ENCODE data around the gene NDNF. TPM values are rescaled to one million over a fixed set of nuclear protein-coding genes. Genes with fewer than 3 reads are reported as not detected.
A peak's percentile ranks its signal among the peaks of the same experiment; 100 is the strongest.

Gene NDNF
- total and polyA plus RNA-seq, 8 donors: 141 to 489 (median 193) TPM

GRCh38 chr4:121064482-121064881, 7.9 kb downstream of the NDNF start:
- DNase-seq (no peak), ATAC-seq (no peak)
- peak overlapping the region; percentile 51 to 69 for H3K27ac ChIP-seq
- no peak overlapping the region for H3K4me3 ChIP-seq
- H3K9me3 ChIP-seq: no peaks in the 10 kb centered on the region
- intact Hi-C loops (cut with DNase I): no loop called here
- H3K27me3 ChIP-seq: peaks cover 0 to 3% of the 10 kb centered on the region in 2 donors
- H3K36me3 ChIP-seq: no peaks in the 10 kb centered on the region
- no peak for TF ChIP-seq CTCF (IDR thresholded peaks at IDR 0.05)
- peaks cover 4 to 45% of the 10 kb centered on the region in 2 donors for H3K4me1 ChIP-seq

- no peaks in the 10 kb centered on the region for H3K9me3 ChIP-seq
- peak overlapping the region in 1 of 2 donors; percentile 8 for H3K4me3 ChIP-seq
- H3K36me3 ChIP-seq: no peaks in the 10 kb centered on the region
- no peak for TF ChIP-seq CTCF (IDR thresholded peaks at IDR 0.05)
- H3K27me3 ChIP-seq: no peaks in the 10 kb centered on the region
- H3K4me1 ChIP-seq: peaks cover 4 to 49% of the 10 kb centered on the region in 2 donors
- intact Hi-C loops (cut with DNase I): no loop called here
- ATAC-seq (no peak), DNase-seq (peak in 1 of 4 donors; percentile 80)
- peak overlapping the region; percentile 63 to 69 for H3K27ac ChIP-seq
Measured at GRCh38 chr4:121062521-121062920, 9.8 kb downstream of the NDNF start.

GRCh38 chr4:121061861-121062260, 10.5 kb downstream of the NDNF start:
- no peak overlapping the region for H3K4me3 ChIP-seq
- DNase-seq: no peak
- H3K36me3 ChIP-seq: no peaks in the 10 kb centered on the region
- TF ChIP-seq CTCF (IDR thresholded peaks at IDR 0.05): no peak
- no peak for ATAC-seq
- H3K4me1 ChIP-seq: peaks cover 4 to 49% of the 10 kb centered on the region in 2 donors
- no peaks in the 10 kb centered on the region for H3K9me3 ChIP-seq
- intact Hi-C loops (cut with DNase I): no loop called here
- H3K27ac ChIP-seq: peak overlapping the region; percentile 63 to 69
- no peaks in the 10 kb centered on the region for H3K27me3 ChIP-seq

- peaks cover 4 to 46% of the 10 kb centered on the region in 2 donors for H3K4me1 ChIP-seq
- peak overlapping the region; percentile 63 to 69 for H3K27ac ChIP-seq
- peak; percentile 10 for ATAC-seq
- no peak overlapping the region for H3K4me3 ChIP-seq
- H3K36me3 ChIP-seq: no peaks in the 10 kb centered on the region
- peak in 1 of 4 donors; percentile 34 for DNase-seq
- no peaks in the 10 kb centered on the region for H3K27me3 ChIP-seq
- H3K9me3 ChIP-seq: no peaks in the 10 kb centered on the region
- intact Hi-C loops (cut with DNase I): no loop called here
- no peak for TF ChIP-seq CTCF (IDR thresholded peaks at IDR 0.05)
Measured at GRCh38 chr4:121061215-121061614, 11.1 kb downstream of the NDNF start.

GRCh38 chr4:121057466-121057922, 14.8 kb downstream of the NDNF start:
- Histone ChIP-seq H3K9me3 (no peaks in the 10 kb centered on the region), H3K4me3 (no peak overlapping the region), H3K27ac (peak overlapping the region; percentile 24 to 71), H3K27me3 (no peaks in the 10 kb centered on the region), H3K4me1 (peaks cover 0 to 37% of the 10 kb centered on the region in 2 donors), H3K36me3 (no peaks in the 10 kb centered on the region)
- no peak for DNase-seq
- intact Hi-C loops (cut with DNase I): no loop called here
- ATAC-seq: no peak
- TF ChIP-seq CTCF (IDR thresholded peaks at IDR 0.05): no peak
